ENCODE data around the gene MPV17L2. TPM values are rescaled to one million over a fixed set of nuclear protein-coding genes. Genes with fewer than 3 reads are reported as not detected.
A peak's percentile ranks its signal among the peaks of the same experiment; 100 is the strongest.

MPV17L2 gene
- total RNA-seq, 1 experiment from 2014 or later = 12.9 TPM

DNA sequence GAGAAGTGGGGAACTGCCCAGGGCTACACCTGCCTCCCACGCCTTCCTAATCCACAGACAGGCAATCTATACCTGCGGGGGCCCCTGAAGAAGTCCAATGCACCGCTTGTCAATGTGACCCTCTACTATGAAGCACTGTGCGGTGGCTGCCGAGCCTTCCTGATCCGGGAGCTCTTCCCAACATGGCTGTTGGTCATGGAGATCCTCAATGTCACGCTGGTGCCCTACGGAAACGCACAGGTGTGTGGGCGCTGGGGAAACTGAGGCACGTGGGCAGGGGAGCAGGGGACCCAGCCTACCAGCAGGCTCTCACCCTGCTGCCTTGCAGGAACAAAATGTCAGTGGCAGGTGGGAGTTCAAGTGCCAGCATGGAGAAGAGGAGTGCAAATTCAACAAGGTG lies 18.0 kb upstream of the MPV17L2 start:
- Mint-ChIP-seq H3K4me3 (ENCODE audit: unreplicated experiment) (peak overlapping the region; percentile 80), H3K9me3 (ENCODE audit: unreplicated experiment) (no peaks in the 10 kb centered on the region), H3K27me3 (ENCODE audit: insufficient read depth, unreplicated experiment) (no peaks in the 10 kb centered on the region), H3K4me1 (ENCODE audit: insufficient read depth, unreplicated experiment) (peaks cover 5% of the 10 kb centered on the region), H3K27ac (ENCODE audit: low read depth, unreplicated experiment) (no peak overlapping the region), H3K36me3 (ENCODE audit: insufficient read depth, unreplicated experiment) (peaks cover 22% of the 10 kb centered on the region)
- BruUV-seq (replicated peaks) = no TSS peak
- no peak for DNase-seq (ENCODE audit: unreplicated experiment)
- intact Hi-C loops (cut with micrococcal nuclease) = no loop called here
- ChIA-PET CTCF (interaction anchor here (0.9 to 3.0 kb wide), 10 partner anchors 8 to 238 kb away, joined by 3 to 11 read pairs (median 4); no protein-coding TSS in a partner anchor), POLR2A (interaction anchor here (1.3 to 3.8 kb wide), 5 partner anchors 11 to 57 kb away, joined by 3 to 35 read pairs (median 8); partner anchors contain the start of genes MPV17L2 and RAB3A)
- no peak for TF ChIP-seq CTCF (IDR thresholded peaks at IDR 0.05; ENCODE audit: unreplicated experiment)

GRCh38 chr19:18176367-18177310 lies 16.4 kb upstream of the MPV17L2 start:
- ChIA-PET POLR2A (interaction anchor here (1.1 to 3.8 kb wide), 2 partner anchors 15 to 45 kb away, joined by 5 to 35 read pairs; partner anchors contain the start of gene MPV17L2), CTCF (interaction anchor here (0.8 to 3.0 kb wide), 4 partner anchors 16 to 103 kb away, joined by 3 to 11 read pairs (median 4); no protein-coding TSS in a partner anchor)
- no peak for TF ChIP-seq CTCF (IDR thresholded peaks at IDR 0.05; ENCODE audit: unreplicated experiment)
- Mint-ChIP-seq H3K36me3 (ENCODE audit: insufficient read depth, unreplicated experiment) (peaks cover 5% of the 10 kb centered on the region), H3K27ac (ENCODE audit: low read depth, unreplicated experiment) (no peak overlapping the region), H3K4me3 (ENCODE audit: unreplicated experiment) (no peak overlapping the region), H3K4me1 (ENCODE audit: insufficient read depth, unreplicated experiment) (peaks cover 5% of the 10 kb centered on the region), H3K9me3 (ENCODE audit: unreplicated experiment) (no peaks in the 10 kb centered on the region), H3K27me3 (ENCODE audit: insufficient read depth, unreplicated experiment) (no peaks in the 10 kb centered on the region)
- no peak for DNase-seq (ENCODE audit: unreplicated experiment)
- intact Hi-C loops (cut with micrococcal nuclease) = no loop called here
- no TSS peak for BruUV-seq (replicated peaks)

- Mint-ChIP-seq H3K27ac (ENCODE audit: low read depth, unreplicated experiment) (no peak overlapping the region), H3K36me3 (ENCODE audit: insufficient read depth, unreplicated experiment) (no peaks in the 10 kb centered on the region), H3K9me3 (ENCODE audit: unreplicated experiment) (no peaks in the 10 kb centered on the region), H3K27me3 (ENCODE audit: insufficient read depth, unreplicated experiment) (no peaks in the 10 kb centered on the region), H3K4me1 (ENCODE audit: insufficient read depth, unreplicated experiment) (no peaks in the 10 kb centered on the region), H3K4me3 (ENCODE audit: unreplicated experiment) (no peak overlapping the region)
- no peak for TF ChIP-seq CTCF (IDR thresholded peaks at IDR 0.05; ENCODE audit: unreplicated experiment)
- BruUV-seq (replicated peaks) = no TSS peak
- ChIA-PET CTCF (interaction anchor here (0.7 to 1.8 kb wide), 2 partner anchors 67 to 71 kb away, joined by 3 to 9 read pairs; no protein-coding TSS in a partner anchor), POLR2A (interaction anchor here (0.9 kb wide), 1 partner anchor 13 kb away, joined by 3 read pairs; the partner anchor contains the start of gene MPV17L2)
- intact Hi-C loops (cut with micrococcal nuclease) = no loop called here
- DNase-seq (ENCODE audit: unreplicated experiment) = no peak
These were observed 13.1 kb upstream of the MPV17L2 start for GRCh38 chr19:18179957-18180356.

DNA sequence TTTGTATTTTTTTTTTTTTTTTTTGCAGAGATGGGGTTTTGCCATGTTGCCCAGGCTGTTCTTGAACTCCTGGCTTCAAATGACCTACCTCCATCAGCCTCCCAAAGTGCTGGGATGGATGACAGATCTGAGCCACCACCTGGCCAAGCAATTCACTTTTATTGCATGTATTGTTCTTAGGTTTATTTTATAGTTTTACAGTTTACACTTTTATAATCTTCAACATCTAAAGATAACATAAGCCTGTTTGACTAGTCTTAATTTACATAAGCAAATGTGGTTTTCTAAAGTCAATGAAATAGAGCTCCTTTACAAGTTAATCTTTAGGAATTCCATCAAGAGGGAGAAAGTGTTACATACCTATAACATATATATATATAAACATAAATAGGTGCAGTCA lies 9.5 kb upstream of the MPV17L2 start:
- BruUV-seq (replicated peaks) = no TSS peak
- TF ChIP-seq CTCF (IDR thresholded peaks at IDR 0.05; ENCODE audit: unreplicated experiment) = no peak
- DNase-seq (ENCODE audit: unreplicated experiment) = no peak
- POLR2A ChIA-PET = interaction anchor here (0.6 to 3.6 kb wide), 3 partner anchors 8 to 92 kb away, joined by 3 to 24 read pairs (median 3); partner anchors contain the start of gene MPV17L2
- CTCF ChIA-PET = interaction anchor here (0.5 to 1.5 kb wide), 8 partner anchors 9 to 144 kb away, joined by 3 to 10 read pairs (median 4); partner anchors contain the start of gene IQCN
- intact Hi-C loops (cut with micrococcal nuclease) = no loop called here
- no peaks in the 10 kb centered on the region for H3K9me3 Mint-ChIP-seq (ENCODE audit: unreplicated experiment)
- H3K4me1 Mint-ChIP-seq (ENCODE audit: insufficient read depth, unreplicated experiment) = no peaks in the 10 kb centered on the region
- no peaks in the 10 kb centered on the region for H3K27me3 Mint-ChIP-seq (ENCODE audit: insufficient read depth, unreplicated experiment)
- H3K4me3 Mint-ChIP-seq (ENCODE audit: unreplicated experiment) = no peak overlapping the region
- H3K27ac Mint-ChIP-seq (ENCODE audit: low read depth, unreplicated experiment) = no peak overlapping the region
- no peaks in the 10 kb centered on the region for H3K36me3 Mint-ChIP-seq (ENCODE audit: insufficient read depth, unreplicated experiment)
